ENCODE results near the gene PATJ. TPM values are rescaled to one million over a fixed set of nuclear protein-coding genes. Genes with fewer than 3 reads are reported as not detected.

Gene PATJ
- total and polyA plus RNA-seq, 2 experiments from 2014 or later, result 35.3 to 68.4 TPM

- H3K27ac Mint-ChIP-seq, result no peak overlapping the region
- DNase-seq (ENCODE audit: low spot score), result no peak
- H3K4me3 ChIP-seq, result no peak overlapping the region
- peaks cover 37% of the 10 kb centered on the region for H3K36me3 Mint-ChIP-seq (ENCODE audit: low read depth)
- peaks cover 24% of the 10 kb centered on the region; the same call in 2 of the 3 replicates for H3K9me3 Mint-ChIP-seq
- H3K27me3 ChIP-seq (ENCODE audit: insufficient read depth), result no peaks in the 10 kb centered on the region
- H4K20me1 ChIP-seq (replicated peaks; ENCODE audit: insufficient read depth), result no peaks in the 10 kb centered on the region
- no peak overlapping the region for H3K4me3 Mint-ChIP-seq
- H3K27me3 Mint-ChIP-seq (ENCODE audit: insufficient read depth, low read depth, poor library complexity), result no peaks in the 10 kb centered on the region
- H3K4me1 ChIP-seq (ENCODE audit: insufficient read depth), result no peaks in the 10 kb centered on the region
- TF ChIP-seq REST (IDR thresholded peaks at IDR 0.05; ENCODE audit: unreplicated experiment) (no peak), STAT1 (IDR thresholded peaks at IDR 0.05; ENCODE audit: unreplicated experiment) (no peak), NANOG (IDR thresholded peaks at IDR 0.05; ENCODE audit: borderline replicate concordance) (no peak)
- H3K27ac ChIP-seq (ENCODE audit: low read depth), result no peak overlapping the region
- H3K9me2 ChIP-seq (ENCODE audit: insufficient read depth), result no peaks in the 10 kb centered on the region
- ATAC-seq, result no peak
- H3K79me2 ChIP-seq (replicated peaks; ENCODE audit: insufficient read depth), result no peaks in the 10 kb centered on the region
- no peak overlapping the region for H2AFZ ChIP-seq
- no peaks in the 10 kb centered on the region for H3F3A ChIP-seq (replicated peaks; ENCODE audit: low read depth)
- no peak overlapping the region for H3K4me2 ChIP-seq
- peaks cover 8% of the 10 kb centered on the region; the same call in 1 of the 2 replicates for H3K36me3 ChIP-seq (ENCODE audit: insufficient read depth)
- H3K4me1 Mint-ChIP-seq, result no peaks in the 10 kb centered on the region
These were observed 199.5 kb downstream of the PATJ start for GRCh38 chr1:61941794-61942193.

GRCh38 chr1:61942856-61943255, 200.6 kb downstream of the PATJ start:
- no peaks in the 10 kb centered on the region for H3K4me1 Mint-ChIP-seq
- no peak overlapping the region for H3K4me3 Mint-ChIP-seq
- H3K9me3 Mint-ChIP-seq, result peaks cover 24% of the 10 kb centered on the region; the same call in 2 of the 3 replicates
- Histone ChIP-seq H3K36me3 (ENCODE audit: insufficient read depth) (peaks cover 8% of the 10 kb centered on the region; the same call in 1 of the 2 replicates), H3K4me3 (no peak overlapping the region), H3K4me2 (no peak overlapping the region), H3K27me3 (ENCODE audit: insufficient read depth) (no peaks in the 10 kb centered on the region), H2AFZ (no peak overlapping the region), H3K79me2 (replicated peaks; ENCODE audit: insufficient read depth) (no peaks in the 10 kb centered on the region), H3K9me2 (ENCODE audit: insufficient read depth) (no peaks in the 10 kb centered on the region), H3K4me1 (ENCODE audit: insufficient read depth) (no peaks in the 10 kb centered on the region), H3F3A (replicated peaks; ENCODE audit: low read depth) (no peaks in the 10 kb centered on the region), H3K27ac (ENCODE audit: low read depth) (no peak overlapping the region), H4K20me1 (replicated peaks; ENCODE audit: insufficient read depth) (no peaks in the 10 kb centered on the region)
- TF ChIP-seq, protein P1, sequence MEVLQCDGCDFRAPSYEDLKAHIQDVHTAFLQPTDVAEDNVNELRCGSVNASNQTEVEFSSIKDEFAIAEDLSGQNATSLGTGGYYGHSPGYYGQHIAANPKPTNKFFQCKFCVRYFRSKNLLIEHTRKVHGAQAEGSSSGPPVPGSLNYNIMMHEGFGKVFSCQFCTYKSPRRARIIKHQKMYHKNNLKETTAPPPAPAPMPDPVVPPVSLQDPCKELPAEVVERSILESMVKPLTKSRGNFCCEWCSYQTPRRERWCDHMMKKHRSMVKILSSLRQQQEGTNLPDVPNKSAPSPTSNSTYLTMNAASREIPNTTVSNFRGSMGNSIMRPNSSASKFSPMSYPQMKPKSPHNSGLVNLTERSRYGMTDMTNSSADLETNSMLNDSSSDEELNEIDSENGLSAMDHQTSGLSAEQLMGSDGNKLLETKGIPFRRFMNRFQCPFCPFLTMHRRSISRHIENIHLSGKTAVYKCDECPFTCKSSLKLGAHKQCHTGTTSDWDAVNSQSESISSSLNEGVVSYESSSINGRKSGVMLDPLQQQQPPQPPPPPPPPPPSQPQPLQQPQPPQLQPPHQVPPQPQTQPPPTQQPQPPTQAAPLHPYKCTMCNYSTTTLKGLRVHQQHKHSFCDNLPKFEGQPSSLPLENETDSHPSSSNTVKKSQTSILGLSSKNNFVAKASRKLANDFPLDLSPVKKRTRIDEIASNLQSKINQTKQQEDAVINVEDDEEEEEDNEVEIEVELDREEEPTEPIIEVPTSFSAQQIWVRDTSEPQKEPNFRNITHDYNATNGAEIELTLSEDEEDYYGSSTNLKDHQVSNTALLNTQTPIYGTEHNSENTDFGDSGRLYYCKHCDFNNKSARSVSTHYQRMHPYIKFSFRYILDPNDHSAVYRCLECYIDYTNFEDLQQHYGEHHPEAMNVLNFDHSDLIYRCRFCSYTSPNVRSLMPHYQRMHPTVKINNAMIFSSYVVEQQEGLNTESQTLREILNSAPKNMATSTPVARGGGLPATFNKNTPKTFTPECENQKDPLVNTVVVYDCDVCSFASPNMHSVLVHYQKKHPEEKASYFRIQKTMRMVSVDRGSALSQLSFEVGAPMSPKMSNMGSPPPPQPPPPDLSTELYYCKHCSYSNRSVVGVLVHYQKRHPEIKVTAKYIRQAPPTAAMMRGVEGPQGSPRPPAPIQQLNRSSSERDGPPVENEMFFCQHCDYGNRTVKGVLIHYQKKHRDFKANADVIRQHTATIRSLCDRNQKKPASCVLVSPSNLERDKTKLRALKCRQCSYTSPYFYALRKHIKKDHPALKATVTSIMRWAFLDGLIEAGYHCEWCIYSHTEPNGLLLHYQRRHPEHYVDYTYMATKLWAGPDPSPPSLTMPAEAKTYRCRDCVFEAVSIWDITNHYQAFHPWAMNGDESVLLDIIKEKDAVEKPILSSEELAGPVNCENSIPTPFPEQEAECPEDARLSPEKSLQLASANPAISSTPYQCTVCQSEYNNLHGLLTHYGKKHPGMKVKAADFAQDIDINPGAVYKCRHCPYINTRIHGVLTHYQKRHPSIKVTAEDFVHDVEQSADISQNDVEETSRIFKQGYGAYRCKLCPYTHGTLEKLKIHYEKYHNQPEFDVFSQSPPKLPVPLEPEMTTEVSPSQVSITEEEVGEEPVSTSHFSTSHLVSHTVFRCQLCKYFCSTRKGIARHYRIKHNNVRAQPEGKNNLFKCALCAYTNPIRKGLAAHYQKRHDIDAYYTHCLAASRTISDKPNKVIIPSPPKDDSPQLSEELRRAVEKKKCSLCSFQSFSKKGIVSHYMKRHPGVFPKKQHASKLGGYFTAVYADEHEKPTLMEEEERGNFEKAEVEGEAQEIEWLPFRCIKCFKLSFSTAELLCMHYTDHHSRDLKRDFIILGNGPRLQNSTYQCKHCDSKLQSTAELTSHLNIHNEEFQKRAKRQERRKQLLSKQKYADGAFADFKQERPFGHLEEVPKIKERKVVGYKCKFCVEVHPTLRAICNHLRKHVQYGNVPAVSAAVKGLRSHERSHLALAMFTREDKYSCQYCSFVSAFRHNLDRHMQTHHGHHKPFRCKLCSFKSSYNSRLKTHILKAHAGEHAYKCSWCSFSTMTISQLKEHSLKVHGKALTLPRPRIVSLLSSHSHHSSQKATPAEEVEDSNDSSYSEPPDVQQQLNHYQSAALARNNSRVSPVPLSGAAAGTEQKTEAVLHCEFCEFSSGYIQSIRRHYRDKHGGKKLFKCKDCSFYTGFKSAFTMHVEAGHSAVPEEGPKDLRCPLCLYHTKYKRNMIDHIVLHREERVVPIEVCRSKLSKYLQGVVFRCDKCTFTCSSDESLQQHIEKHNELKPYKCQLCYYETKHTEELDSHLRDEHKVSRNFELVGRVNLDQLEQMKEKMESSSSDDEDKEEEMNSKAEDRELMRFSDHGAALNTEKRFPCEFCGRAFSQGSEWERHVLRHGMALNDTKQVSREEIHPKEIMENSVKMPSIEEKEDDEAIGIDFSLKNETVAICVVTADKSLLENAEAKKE (CRISPR knock-in tag; IDR thresholded peaks at IDR 0.05), result no peak
- TF ChIP-seq, protein P2, sequence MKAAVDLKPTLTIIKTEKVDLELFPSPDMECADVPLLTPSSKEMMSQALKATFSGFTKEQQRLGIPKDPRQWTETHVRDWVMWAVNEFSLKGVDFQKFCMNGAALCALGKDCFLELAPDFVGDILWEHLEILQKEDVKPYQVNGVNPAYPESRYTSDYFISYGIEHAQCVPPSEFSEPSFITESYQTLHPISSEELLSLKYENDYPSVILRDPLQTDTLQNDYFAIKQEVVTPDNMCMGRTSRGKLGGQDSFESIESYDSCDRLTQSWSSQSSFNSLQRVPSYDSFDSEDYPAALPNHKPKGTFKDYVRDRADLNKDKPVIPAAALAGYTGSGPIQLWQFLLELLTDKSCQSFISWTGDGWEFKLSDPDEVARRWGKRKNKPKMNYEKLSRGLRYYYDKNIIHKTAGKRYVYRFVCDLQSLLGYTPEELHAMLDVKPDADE (IDR thresholded peaks at IDR 0.05), result no peak
- TF ChIP-seq POLR2AphosphoS5 (IDR thresholded peaks at IDR 0.05; ENCODE audit: low read depth), result no peak
- TF ChIP-seq NANOG (IDR thresholded peaks at IDR 0.05; ENCODE audit: borderline replicate concordance), result no peak
- no peak for TF ChIP-seq EZH2 (IDR thresholded peaks at IDR 0.05; ENCODE audit: low read depth, unreplicated experiment)
- TF ChIP-seq, protein P3, sequence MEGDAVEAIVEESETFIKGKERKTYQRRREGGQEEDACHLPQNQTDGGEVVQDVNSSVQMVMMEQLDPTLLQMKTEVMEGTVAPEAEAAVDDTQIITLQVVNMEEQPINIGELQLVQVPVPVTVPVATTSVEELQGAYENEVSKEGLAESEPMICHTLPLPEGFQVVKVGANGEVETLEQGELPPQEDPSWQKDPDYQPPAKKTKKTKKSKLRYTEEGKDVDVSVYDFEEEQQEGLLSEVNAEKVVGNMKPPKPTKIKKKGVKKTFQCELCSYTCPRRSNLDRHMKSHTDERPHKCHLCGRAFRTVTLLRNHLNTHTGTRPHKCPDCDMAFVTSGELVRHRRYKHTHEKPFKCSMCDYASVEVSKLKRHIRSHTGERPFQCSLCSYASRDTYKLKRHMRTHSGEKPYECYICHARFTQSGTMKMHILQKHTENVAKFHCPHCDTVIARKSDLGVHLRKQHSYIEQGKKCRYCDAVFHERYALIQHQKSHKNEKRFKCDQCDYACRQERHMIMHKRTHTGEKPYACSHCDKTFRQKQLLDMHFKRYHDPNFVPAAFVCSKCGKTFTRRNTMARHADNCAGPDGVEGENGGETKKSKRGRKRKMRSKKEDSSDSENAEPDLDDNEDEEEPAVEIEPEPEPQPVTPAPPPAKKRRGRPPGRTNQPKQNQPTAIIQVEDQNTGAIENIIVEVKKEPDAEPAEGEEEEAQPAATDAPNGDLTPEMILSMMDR (conservative IDR thresholded peaks at IDR 0.05; ENCODE audit: low read depth in 2 of 2), result no peak
- no peak for DNase-seq (ENCODE audit: low spot score)
- ATAC-seq, result no peak
- H3K27me3 Mint-ChIP-seq (ENCODE audit: insufficient read depth, low read depth, poor library complexity), result no peaks in the 10 kb centered on the region
- peaks cover 37% of the 10 kb centered on the region for H3K36me3 Mint-ChIP-seq (ENCODE audit: low read depth)
- H3K27ac Mint-ChIP-seq, result no peak overlapping the region
